C4-2B (cell line): ENCODE results near the gene RAB23.

ENCODE experiments used
- CTCF ChIP-seq: fragments of 450-650 bp; conservative IDR thresholded peaks from 2 replicates; pipeline ENCODE4 v1.5.1; 2017; ENCODE audit warnings: mild to moderate bottlenecking
- ZFX ChIP-seq: fragments of 450-650 bp; IDR thresholded peaks from 2 replicates; pipeline ENCODE4 v1.6.1; 2017

DNA sequence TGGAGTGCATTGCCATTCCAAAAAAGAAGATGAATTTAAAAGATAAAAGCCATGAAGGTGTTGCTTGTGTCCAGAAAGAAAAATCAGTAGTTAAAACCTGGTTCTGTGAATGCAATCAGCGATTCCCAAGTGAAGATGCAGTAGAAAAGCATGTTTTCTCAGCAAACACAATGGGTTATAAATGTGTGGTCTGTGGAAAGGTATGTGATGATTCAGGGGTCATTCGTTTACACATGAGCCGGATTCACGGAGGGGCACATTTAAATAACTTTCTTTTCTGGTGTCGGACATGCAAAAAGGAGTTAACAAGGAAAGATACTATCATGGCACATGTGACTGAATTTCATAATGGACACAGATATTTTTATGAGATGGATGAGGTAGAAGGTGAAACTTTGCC, 74.7 kb downstream of the RAB23 start:
- TF ChIP-seq CTCF (no peak), ZFX (no peak)
